Endothelial cell of umbilical vein (primary cell): ENCODE data around the gene METTL13. TPM values are rescaled to one million over a fixed set of nuclear protein-coding genes. Genes with fewer than 3 reads are reported as not detected.
A peak's percentile ranks its signal among the peaks of the same experiment; 100 is the strongest.

Experiments
- Bru-seq: library from RNA; stranded (reverse); fragments of 400-500 nt; gene quantifications from one replicate; lab custom pipeline; 2021; lab: Mats Ljungman, UMichigan
- BruChase-seq, 2 experiments: library from RNA; stranded (reverse); fragments of 400-500 nt; gene quantifications; one replicate each; lab custom pipeline; 2021; lab: Mats Ljungman, UMichigan
- BruUV-seq: library from RNA; stranded (reverse); fragments of 400-500 nt; replicated peaks from 2 replicates; lab custom pipeline; 2021; lab: Mats Ljungman, UMichigan
- CTCF ChIA-PET: fragments of 300-600, 350-600 bp; sonication (Branson Sonifier 250); formaldehyde crosslinking; loops from one replicate; lab custom pipeline; 2021; ENCODE audit warnings: antibody characterized with exemption, inconsistent platforms; lab: Charles Lee
- POLR2A ChIA-PET: fragments of 300-600, 350-600 bp; sonication (Branson Sonifier 250); formaldehyde crosslinking; loops from one replicate; lab custom pipeline; 2021; ENCODE audit warnings: antibody characterized with exemption, inconsistent platforms; lab: Charles Lee
- DNase-seq: peaks from one replicate; pipeline ENCODE4 v3.0.0-alpha.2; 2011; ENCODE audit warnings: low read depth, low spot score
- FAIRE-seq: peaks from 2 replicates; lab custom pipeline; 2011; peaks lifted over from hg19 to GRCh38; lab: Jason Lieb, UNC
- H2AFZ ChIP-seq: 2 replicates; pipeline ENCODE4 v1.6.0; 2012; ENCODE audit warnings: low read depth, low read length, control low read depth, inconsistent platforms
- H3K27ac ChIP-seq: 2 replicates; pipeline ENCODE4 v1.5.1; 2011; ENCODE audit warnings: low read depth, mild to moderate bottlenecking, control low read depth, low read length, moderate library complexity; ENCODE audit not compliant: insufficient read depth
- H3K27me3 ChIP-seq, 2 experiments: 2 replicates each; pipeline versions ENCODE4 v1.6.0 to v1.6.1; 2011; ENCODE audit warnings: low read length in 2 of 2, mixed read lengths in 1 of 2; ENCODE audit not compliant: control insufficient read depth in 2 of 2, insufficient read depth in 2 of 2
- H3K36me3 ChIP-seq, 2 experiments: 2 replicates in 1 of 2; 3 replicates in 1 of 2; pipeline ENCODE4 v1.5.1; 2011; ENCODE audit warnings: low read length in 2 of 2, mild to moderate bottlenecking in 1 of 2, moderate library complexity in 1 of 2; ENCODE audit not compliant: control insufficient read depth in 2 of 2, insufficient read depth in 2 of 2; ENCODE audit errors: extremely low read depth in 1 of 2
- H3K4me1 ChIP-seq: 3 replicates; pipeline ENCODE4 v1.5.1; 2011; ENCODE audit warnings: mild to moderate bottlenecking, low read length; ENCODE audit not compliant: control insufficient read depth, insufficient read depth; ENCODE audit errors: extremely low read depth
- H3K4me2 ChIP-seq: 2 replicates; pipeline ENCODE4 v1.6.1; 2011; ENCODE audit warnings: low read length, control low read depth, mixed read lengths; ENCODE audit not compliant: insufficient read depth
- H3K4me3 ChIP-seq, 3 experiments: fragments of 200-600 bp in 1 of 3; sonication (generic), shearing (Covaris generic) in 1 of 3; replicated peaks in 1 of 3; 2 replicates each; pipeline ENCODE4 v1.5.1; 2011 to 2016; ENCODE audit warnings: control low read depth in 3 of 3, low read length in 3 of 3, mild to moderate bottlenecking in 2 of 3, inconsistent platforms in 1 of 3, low read depth in 1 of 3, moderate library complexity in 1 of 3; ENCODE audit not compliant: insufficient read depth in 1 of 3
- H3K79me2 ChIP-seq: 2 replicates; pipeline ENCODE4 v1.6.0; 2012; ENCODE audit warnings: low read length, inconsistent platforms; ENCODE audit not compliant: control insufficient read depth, insufficient read depth
- H3K9ac ChIP-seq: replicated peaks from 2 replicates; pipeline ENCODE3; 2011; ENCODE audit warnings: low read length, control low read depth; ENCODE audit not compliant: insufficient read depth; ENCODE audit errors: extremely low read depth
- H3K9me1 ChIP-seq: replicated peaks from 3 replicates; pipeline ENCODE4 v1.6.0; 2011; ENCODE audit warnings: mild to moderate bottlenecking, low read length; ENCODE audit not compliant: control insufficient read depth, insufficient read depth; ENCODE audit errors: extremely low read depth
- H3K9me3 ChIP-seq: replicated peaks from 2 replicates; pipeline ENCODE4 v1.5.1; 2012; ENCODE audit warnings: low read length, inconsistent platforms; ENCODE audit not compliant: control insufficient read depth, insufficient read depth
- H4K20me1 ChIP-seq: replicated peaks from 2 replicates; pipeline ENCODE3; 2011; ENCODE audit warnings: mild to moderate bottlenecking, low read length; ENCODE audit not compliant: control insufficient read depth, insufficient read depth; ENCODE audit errors: extremely low read depth
- EZH2 ChIP-seq: IDR thresholded peaks from 2 replicates; pipeline ENCODE4 v1.6.1; 2012; ENCODE audit warnings: borderline replicate concordance, low read depth, mild to moderate bottlenecking, moderate library complexity, low read length, inconsistent platforms; ENCODE audit not compliant: severe bottlenecking
- FOS ChIP-seq: IDR thresholded peaks from 2 replicates; pipeline ENCODE4 v1.6.1; 2011; ENCODE audit warnings: mild to moderate bottlenecking, low read length, moderate library complexity, borderline replicate concordance; ENCODE audit not compliant: insufficient read depth
- GATA2 ChIP-seq: IDR thresholded peaks from 2 replicates; pipeline ENCODE4 v1.7.0; 2011; ENCODE audit warnings: low read depth, mild to moderate bottlenecking, moderate library complexity, mixed read lengths, low read length; ENCODE audit not compliant: insufficient read length, insufficient read depth
- JUN ChIP-seq: IDR thresholded peaks from 2 replicates; pipeline ENCODE4 v1.6.1; 2011; ENCODE audit warnings: borderline replicate concordance, low read depth; ENCODE audit not compliant: insufficient read length, insufficient read depth
- MYC ChIP-seq: IDR thresholded peaks from one replicate; pipeline ENCODE4 v1.6.1; 2011; ENCODE audit warnings: mild to moderate bottlenecking, low read depth, low read length
- POLR2A ChIP-seq: IDR thresholded peaks from 2 replicates; pipeline ENCODE4 v1.6.1; 2012; ENCODE audit warnings: low read depth, mild to moderate bottlenecking, control low read depth, low read length
- POLR2AphosphoS5 ChIP-seq: IDR thresholded peaks from 2 replicates; pipeline ENCODE4 v1.6.1; 2012; ENCODE audit warnings: low read depth, mild to moderate bottlenecking, control low read depth, low read length, moderate library complexity; ENCODE audit not compliant: insufficient read depth
- dilution Hi-C: fragments of 300-500 bp; cut with MboI; formaldehyde crosslinking; loops from one replicate; pipeline ENCODE4 v1.15.0; 2019; ENCODE audit warnings: low sequenced_read_pairs; ENCODE audit not compliant: extremely low pct_ligation_motif_present
- intact Hi-C: fragments of 100-400 bp; cut with micrococcal nuclease; formaldehyde crosslinking; loops from one replicate; pipeline ENCODE4 v1.10.0; 2022
- long read RNA-seq: library from polyadenylated mRNA; stranded (forward); transcript quantifications from one replicate; pipeline ENCODE4 v2.0.0, GENCODE V29; 2021
- polyA minus RNA-seq, 3 experiments: library from RNA; depleted of rRNA, polyadenylated mRNA; stranded (reverse); fragments of >200 nt; gene quantifications; 1 replicate in 1 of 3; 2 replicates in 2 of 3; pipeline ENCODE4 v1.2.3, GENCODE V29; 2011
- polyA plus RNA-seq, 4 experiments: library from polyadenylated mRNA; depleted of rRNA in 3 of 4; stranded (reverse) in 3 of 4; unstranded in 1 of 4; fragments of >200 nt; gene quantifications; 2 replicates each; pipeline versions ENCODE4 v1.2.1 to v1.2.3, GENCODE V29; 2011 to 2012; ENCODE audit warnings: missing spikeins in 1 of 4
- total RNA-seq: library from RNA; stranded (reverse); gene quantifications from 2 replicates; pipeline ENCODE4 v1.2.3, GENCODE V29; 2021
- TF ChIP-seq, protein P1 (sequence below), 2 donors: IDR thresholded peaks; 1 replicate in 1 of 2; 2 replicates in 1 of 2; pipeline ENCODE4 v1.5.1; 2011; ENCODE audit warnings: low read length in 2 of 2, mild to moderate bottlenecking in 2 of 2, moderate library complexity in 2 of 2, control low read depth in 1 of 2, inconsistent platforms in 1 of 2, low read depth in 1 of 2; ENCODE audit not compliant: insufficient read depth in 1 of 2; ENCODE audit errors: extremely low read depth in 1 of 2
- TF ChIP-seq, protein P2 (sequence below): IDR thresholded peaks from 2 replicates; pipeline ENCODE4 v1.6.1; 2011; ENCODE audit not compliant: insufficient read depth, insufficient read length

METTL13 gene, protein sequence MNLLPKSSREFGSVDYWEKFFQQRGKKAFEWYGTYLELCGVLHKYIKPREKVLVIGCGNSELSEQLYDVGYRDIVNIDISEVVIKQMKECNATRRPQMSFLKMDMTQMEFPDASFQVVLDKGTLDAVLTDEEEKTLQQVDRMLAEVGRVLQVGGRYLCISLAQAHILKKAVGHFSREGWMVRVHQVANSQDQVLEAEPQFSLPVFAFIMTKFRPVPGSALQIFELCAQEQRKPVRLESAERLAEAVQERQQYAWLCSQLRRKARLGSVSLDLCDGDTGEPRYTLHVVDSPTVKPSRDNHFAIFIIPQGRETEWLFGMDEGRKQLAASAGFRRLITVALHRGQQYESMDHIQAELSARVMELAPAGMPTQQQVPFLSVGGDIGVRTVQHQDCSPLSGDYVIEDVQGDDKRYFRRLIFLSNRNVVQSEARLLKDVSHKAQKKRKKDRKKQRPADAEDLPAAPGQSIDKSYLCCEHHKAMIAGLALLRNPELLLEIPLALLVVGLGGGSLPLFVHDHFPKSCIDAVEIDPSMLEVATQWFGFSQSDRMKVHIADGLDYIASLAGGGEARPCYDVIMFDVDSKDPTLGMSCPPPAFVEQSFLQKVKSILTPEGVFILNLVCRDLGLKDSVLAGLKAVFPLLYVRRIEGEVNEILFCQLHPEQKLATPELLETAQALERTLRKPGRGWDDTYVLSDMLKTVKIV
- 26.5 and 29.7 TPM in 2 replicates for total RNA-seq
- polyA plus RNA-seq = 21.0 and 21.2 TPM in 2 replicates
- 24.9 and 31.0 TPM in 2 replicates for polyA plus RNA-seq (2011; cell fraction: cytosol; rRNA removed)
- 16.6 and 19.3 TPM in 2 replicates for polyA plus RNA-seq (2011; cell fraction: nucleus; rRNA removed)
- polyA plus RNA-seq (2012) = 24.1 and 30.7 TPM in 2 replicates
- polyA minus RNA-seq = 28.3 and 29.7 TPM in 2 replicates
- 26.8 TPM for polyA minus RNA-seq (2011; cell fraction: cytosol; rRNA and poly(A)+ RNA removed)
- 8.8 TPM in 2 replicates for polyA minus RNA-seq (2011; cell fraction: nucleus; rRNA and poly(A)+ RNA removed)
- percentile 65 among the genes with signal in this experiment for Bru-seq, nascent RNA
- BruChase-seq, experiment 1, labeled RNA remaining after a 6-hour chase = percentile 72 among the genes with signal in this experiment
- BruChase-seq, experiment 2, labeled RNA remaining after a 2-hour chase = percentile 68 among the genes with signal in this experiment
- long read RNA-seq, transcript METTL13-201 (8 exons, 3,327 nt) = major isoform, 61 of 90 reads
- long read RNA-seq, partial matches to known transcripts = 12 of 90 reads
- long read RNA-seq, other reads (novel, unspliced or antisense) = 13 of 90 reads

DNA sequence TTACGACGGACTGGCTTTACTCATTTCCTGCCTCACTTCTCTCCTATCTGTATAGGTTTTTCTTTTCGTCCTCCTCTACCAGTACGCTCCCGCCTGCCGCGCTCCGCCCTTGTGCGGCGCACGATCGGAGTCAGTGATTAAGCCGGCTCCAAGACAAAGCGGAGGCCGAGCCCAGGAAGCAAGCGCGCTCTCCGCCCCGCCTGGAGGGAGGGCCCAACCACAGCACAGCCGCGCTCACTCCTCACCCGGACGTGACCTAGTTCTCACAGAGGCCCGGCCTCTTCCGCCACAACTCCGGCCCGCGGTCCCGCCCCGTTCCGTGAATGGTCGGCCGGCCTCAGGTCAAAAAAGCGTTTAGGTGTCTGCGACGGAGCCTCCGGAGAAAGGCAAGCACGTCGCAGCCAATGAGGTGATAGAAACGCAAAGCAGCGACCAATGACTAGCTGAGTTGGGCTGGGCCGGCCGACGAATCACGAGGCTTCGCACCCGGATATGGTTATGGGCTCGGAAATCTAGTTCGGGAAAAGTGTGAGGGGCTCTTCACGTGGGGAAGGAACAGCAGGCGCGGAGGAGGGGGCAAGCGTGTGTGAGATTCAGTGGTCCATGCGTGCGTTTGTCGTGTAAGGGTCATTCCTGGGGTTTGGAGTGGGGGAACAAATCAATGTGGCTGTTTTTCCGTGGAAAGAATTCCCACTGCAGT, at the start of gene METTL13:
METTL13 (plus strand) TSS at position 485 of the 700 bp plus-strand sequence. CDS start 308 bp downstream, outside the sequence.
- intact Hi-C loops = loop anchor here (1.0 to 2.0 kb wide), 6 partner anchors 39 to 751 kb away; partner anchors contain the start of genes DNM3, PRRC2C, SUCO and VAMP4
- DNase-seq (peak; percentile 100), FAIRE-seq (peak; percentile 99)
- Histone ChIP-seq H3K9me3 (no peaks in the 10 kb centered on the region), H3K9me1 (no peaks in the 10 kb centered on the region), H3K4me2 (peak within 1 kb of the TSS; percentile 88), H4K20me1 (no peaks in the 10 kb centered on the region), H2AFZ (peak within 1 kb of the TSS; percentile 89), H3K27ac (peak within 1 kb of the TSS; percentile 66), H3K9ac (peak within 1 kb of the TSS; percentile 89), H3K79me2 (peaks cover 35% of the 10 kb centered on the region), H3K36me3 (peaks cover 6 to 12% of the 10 kb centered on the region in 2 experiments), H3K27me3 (peaks cover 0 to 1% of the 10 kb centered on the region in 2 experiments), H3K4me3 (peak within 1 kb of the TSS; percentile 69 to 85 (median 81)), H3K4me1 (peaks cover 7% of the 10 kb centered on the region)
- TF ChIP-seq, protein P1, sequence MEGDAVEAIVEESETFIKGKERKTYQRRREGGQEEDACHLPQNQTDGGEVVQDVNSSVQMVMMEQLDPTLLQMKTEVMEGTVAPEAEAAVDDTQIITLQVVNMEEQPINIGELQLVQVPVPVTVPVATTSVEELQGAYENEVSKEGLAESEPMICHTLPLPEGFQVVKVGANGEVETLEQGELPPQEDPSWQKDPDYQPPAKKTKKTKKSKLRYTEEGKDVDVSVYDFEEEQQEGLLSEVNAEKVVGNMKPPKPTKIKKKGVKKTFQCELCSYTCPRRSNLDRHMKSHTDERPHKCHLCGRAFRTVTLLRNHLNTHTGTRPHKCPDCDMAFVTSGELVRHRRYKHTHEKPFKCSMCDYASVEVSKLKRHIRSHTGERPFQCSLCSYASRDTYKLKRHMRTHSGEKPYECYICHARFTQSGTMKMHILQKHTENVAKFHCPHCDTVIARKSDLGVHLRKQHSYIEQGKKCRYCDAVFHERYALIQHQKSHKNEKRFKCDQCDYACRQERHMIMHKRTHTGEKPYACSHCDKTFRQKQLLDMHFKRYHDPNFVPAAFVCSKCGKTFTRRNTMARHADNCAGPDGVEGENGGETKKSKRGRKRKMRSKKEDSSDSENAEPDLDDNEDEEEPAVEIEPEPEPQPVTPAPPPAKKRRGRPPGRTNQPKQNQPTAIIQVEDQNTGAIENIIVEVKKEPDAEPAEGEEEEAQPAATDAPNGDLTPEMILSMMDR (IDR thresholded peaks at IDR 0.05; ENCODE audit: extremely low read depth in 1 of 2, insufficient read depth in 1 of 2, low read depth in 1 of 2, low read length in 2 of 2) = no peak
- peak; percentile 65 for TF ChIP-seq POLR2A
- no peak for TF ChIP-seq FOS
- no peak for TF ChIP-seq EZH2
- TF ChIP-seq JUN = no peak
- no peak for TF ChIP-seq POLR2AphosphoS5
- peak; percentile 29 for TF ChIP-seq GATA2
- TF ChIP-seq, protein P2, sequence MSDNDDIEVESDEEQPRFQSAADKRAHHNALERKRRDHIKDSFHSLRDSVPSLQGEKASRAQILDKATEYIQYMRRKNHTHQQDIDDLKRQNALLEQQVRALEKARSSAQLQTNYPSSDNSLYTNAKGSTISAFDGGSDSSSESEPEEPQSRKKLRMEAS = peak; percentile 23
- peak; percentile 52 for TF ChIP-seq MYC
- no TSS peak for BruUV-seq
- dilution Hi-C loops = loop anchor here (25.0 kb wide), 1 partner anchor 206 kb away; no protein-coding TSS in a partner anchor
- ChIA-PET CTCF (interaction anchor here (0.9 to 2.2 kb wide), 8 partner anchors 18 to 221 kb away, joined by 3 to 11 read pairs (median 4); no protein-coding TSS in a partner anchor), POLR2A (interaction anchor here (0.6 to 1.5 kb wide), 3 partner anchors 19 to 287 kb away, joined by 3 to 5 read pairs (median 4); no protein-coding TSS in a partner anchor)
